Right renal cortex interstitium (tissue), 3 donors: Measurements from ENCODE around the gene NUDCD2. TPM values are rescaled to one million over a fixed set of nuclear protein-coding genes. Genes with fewer than 3 reads are reported as not detected.
"Not testable (repeated sequence)": the region's sequence is repeated elsewhere in the genome, so short reads cannot be mapped to it uniquely, and the experiment has no call there.

Experiments
- DNase-seq, 3 donors: peaks; one replicate each; pipeline ENCODE4 v3.0.0-alpha.2; 2013; ENCODE audit warnings: low read depth in 3 of 3, low spot score in 2 of 3
- polyA plus RNA-seq, 3 donors: library from polyadenylated mRNA; unstranded; fragments of 120-200 nt; gene quantifications; one replicate each; pipeline ENCODE4 v1.2.1, GENCODE V29; 2013; ENCODE audit not compliant: insufficient read length in 3 of 3

Gene NUDCD2
- polyA plus RNA-seq, 3 donors = 54.9 to 60.3 (median 56.5) TPM

- no peak for DNase-seq
Measured at GRCh38 chr5:163434401-163434866, 25.5 kb downstream of the NUDCD2 start.

GRCh38 chr5:163433271-163433670 is 26.6 kb downstream of the NUDCD2 start:
- no peak for DNase-seq

- no peak for DNase-seq
Measured at GRCh38 chr5:163432544-163432943, 27.4 kb downstream of the NUDCD2 start.

- DNase-seq = not testable (repeated sequence)
Measured at GRCh38 chr5:163426128-163426527, 33.8 kb downstream of the NUDCD2 start.

- no peak for DNase-seq
Measured at GRCh38 chr5:163424836-163425235, 35.1 kb downstream of the NUDCD2 start.

GRCh38 chr5:163415673-163416072 is 44.2 kb downstream of the NUDCD2 start:
- DNase-seq = not testable (repeated sequence)

GRCh38 chr5:163410505-163410904 is 49.4 kb downstream of the NUDCD2 start:
- no peak for DNase-seq

GRCh38 chr5:163409384-163409783 is 50.5 kb downstream of the NUDCD2 start:
- DNase-seq = no peak

GRCh38 chr5:163408311-163408923 is 51.5 kb downstream of the NUDCD2 start:
- peak; percentile 29 to 52 (median 45) for DNase-seq

GRCh38 chr5:163407034-163407655 is 52.8 kb downstream of the NUDCD2 start:
- no peak for DNase-seq

GRCh38 chr5:163404364-163405173 is 55.3 kb downstream of the NUDCD2 start:
- DNase-seq = no peak

- DNase-seq = no peak
Measured at GRCh38 chr5:163402007-163402406, 57.9 kb downstream of the NUDCD2 start.

GRCh38 chr5:163401271-163401670 is 58.6 kb downstream of the NUDCD2 start:
- no peak for DNase-seq

GRCh38 chr5:163399923-163400322 is 60.0 kb downstream of the NUDCD2 start:
- DNase-seq = no peak

GRCh38 chr5:163397354-163397753 is 62.5 kb downstream of the NUDCD2 start:
- DNase-seq = no peak

GRCh38 chr5:163396818-163397340 is 63.0 kb downstream of the NUDCD2 start:
- DNase-seq = not testable (repeated sequence)

Other genes starting within 250 kb of the NUDCD2 start
- gene CCNG1, start 22.5 kb downstream of the NUDCD2 start, polyA plus RNA-seq = 100 to 1,000 TPM; 225 to 231 (median 229) TPM
- gene HMMR, start 530 bp upstream of the NUDCD2 start, polyA plus RNA-seq = 10 to 100 TPM; 21.5 to 24.7 (median 24.6) TPM
- gene MAT2B, start 45.5 kb upstream of the NUDCD2 start, polyA plus RNA-seq = 100 to 1,000 TPM; 117 to 124 (median 120) TPM